ENCODE measurements around the gene NIPA2.
"Not testable (repeated sequence)": the region's sequence is repeated elsewhere in the genome, so short reads cannot be mapped to it uniquely, and the experiment has no call there.

NIPA2 gene

DNA sequence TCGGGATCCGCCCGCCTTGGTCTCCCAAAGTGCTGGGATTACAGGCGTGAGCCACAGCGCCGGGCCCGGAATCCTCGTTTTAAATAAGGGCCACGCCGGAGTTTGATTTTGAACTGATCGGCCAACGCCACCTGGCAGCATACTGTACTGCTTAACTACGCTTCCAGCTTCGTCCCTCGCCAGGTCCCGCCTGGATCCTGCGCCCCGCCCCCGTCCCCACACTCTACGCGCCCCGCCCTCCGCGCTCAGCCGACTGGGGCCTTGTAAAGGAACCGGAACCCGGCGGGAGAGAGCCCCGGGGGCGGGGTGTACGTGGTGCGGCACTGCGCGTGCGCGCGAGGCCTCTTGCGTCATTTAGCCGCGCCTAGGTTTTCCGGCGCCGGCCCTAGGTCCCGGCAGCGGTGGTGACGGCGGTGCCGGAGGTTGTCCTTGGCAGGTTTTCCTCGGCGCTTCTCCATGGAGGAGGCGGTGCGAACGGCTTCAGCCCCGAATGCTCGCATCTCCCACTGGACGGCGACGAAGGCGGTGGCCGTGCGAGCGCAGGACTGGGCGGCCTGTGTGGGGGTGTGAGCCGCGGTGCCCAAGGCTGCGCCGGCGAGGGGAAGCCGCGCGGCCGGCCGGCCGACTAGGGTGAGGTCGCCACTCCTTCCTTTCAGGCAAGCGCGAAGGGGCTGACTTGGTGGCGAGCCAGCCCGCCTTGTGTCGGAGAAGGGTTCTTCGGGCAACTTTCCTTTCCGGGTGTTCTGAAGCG, at the start of gene NIPA2:
TSS of gene NIPA2 (plus strand) at position 375 of the 751 bp plus-strand sequence. CDS start 13,066 bp downstream, outside the sequence.
- DNase-seq, result peak; percentile 98

DNA sequence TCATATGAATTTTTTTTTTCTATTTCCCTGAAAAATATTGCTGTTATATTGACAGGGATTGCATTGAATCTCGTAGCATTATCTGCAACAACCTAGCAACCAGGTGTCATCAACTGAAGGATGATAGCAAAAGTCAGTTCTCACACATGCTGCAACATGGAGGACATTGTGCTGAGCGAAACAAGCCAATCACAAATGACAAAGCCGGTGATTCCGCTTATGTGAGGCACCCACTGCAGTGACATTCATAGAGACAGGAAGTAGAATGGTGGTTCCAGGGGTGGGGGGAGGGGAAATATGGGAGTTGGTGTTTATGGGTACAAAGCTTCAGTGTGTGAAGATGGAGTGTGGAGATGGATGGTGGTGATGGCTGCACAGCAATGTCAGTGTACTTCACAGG, 44.4 kb upstream of the NIPA2 start:
- DNase-seq, result no peak

GRCh38 chr15:22794621-22795167, 43.8 kb upstream of the NIPA2 start:
- no peak for DNase-seq

DNA sequence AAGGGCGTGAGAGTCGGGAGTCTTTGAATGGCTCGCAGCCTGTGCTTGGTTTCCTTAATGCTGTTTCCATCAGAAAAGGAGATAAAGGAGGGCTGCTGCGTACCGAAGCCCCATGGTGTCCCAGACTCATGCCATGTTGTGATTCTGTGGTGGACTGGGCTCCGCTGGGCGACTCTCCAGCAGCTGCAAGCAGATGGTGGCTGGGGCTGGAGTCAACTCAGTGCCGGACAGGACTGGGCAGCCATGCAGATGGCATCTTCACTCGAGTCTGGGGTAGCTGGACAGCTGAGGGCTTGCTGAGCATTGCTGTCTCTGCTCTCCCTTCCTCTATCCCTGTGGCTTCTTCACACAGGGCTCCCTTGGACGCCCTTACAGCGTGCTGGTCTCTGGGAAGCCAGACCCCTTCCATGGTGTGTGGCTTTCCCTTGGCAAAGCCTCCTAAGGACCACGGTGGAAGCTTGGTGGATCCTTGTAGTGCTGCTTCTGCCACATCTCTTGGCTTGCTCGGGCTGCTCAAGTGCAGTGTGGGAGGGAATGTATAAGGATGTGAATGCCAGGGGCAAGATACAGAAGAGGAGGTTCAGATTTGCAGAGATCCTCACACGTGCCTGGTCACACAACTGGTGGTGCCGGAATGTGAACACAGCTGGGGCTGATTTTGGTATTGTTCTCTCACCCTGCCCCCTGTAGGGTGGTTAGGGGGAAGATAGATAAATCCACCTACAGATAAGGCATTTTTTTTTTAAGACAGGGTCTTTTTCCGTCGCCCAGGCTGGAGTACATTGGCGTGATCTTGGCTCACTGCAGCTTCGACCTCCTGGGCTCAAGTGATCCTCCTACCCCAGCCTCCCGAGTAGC, 43.0 kb upstream of the NIPA2 start:
- DNase-seq, result no peak

DNA sequence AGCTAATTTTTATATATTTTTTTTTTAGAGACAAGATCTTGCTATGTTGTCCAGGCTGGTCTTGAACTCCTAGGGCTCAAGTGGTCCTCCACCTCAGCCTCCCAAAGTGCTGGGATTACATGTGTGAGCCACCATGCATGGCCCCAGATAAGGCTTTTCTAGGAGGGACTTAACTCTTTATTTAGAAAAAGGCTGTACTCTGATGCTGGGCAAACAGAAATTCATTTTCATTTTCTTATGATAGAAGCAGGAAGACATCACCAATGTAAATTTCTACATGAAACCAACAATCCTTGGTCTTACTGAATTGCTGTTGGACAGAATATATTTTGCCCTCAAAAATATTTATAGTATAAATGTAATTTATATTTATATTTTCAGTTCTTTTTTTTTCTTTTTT, 42.4 kb upstream of the NIPA2 start:
- DNase-seq, result no peak

- DNase-seq, result no peak
These were observed 38.6 kb upstream of the NIPA2 start for GRCh38 chr15:22799902-22800301.

DNA sequence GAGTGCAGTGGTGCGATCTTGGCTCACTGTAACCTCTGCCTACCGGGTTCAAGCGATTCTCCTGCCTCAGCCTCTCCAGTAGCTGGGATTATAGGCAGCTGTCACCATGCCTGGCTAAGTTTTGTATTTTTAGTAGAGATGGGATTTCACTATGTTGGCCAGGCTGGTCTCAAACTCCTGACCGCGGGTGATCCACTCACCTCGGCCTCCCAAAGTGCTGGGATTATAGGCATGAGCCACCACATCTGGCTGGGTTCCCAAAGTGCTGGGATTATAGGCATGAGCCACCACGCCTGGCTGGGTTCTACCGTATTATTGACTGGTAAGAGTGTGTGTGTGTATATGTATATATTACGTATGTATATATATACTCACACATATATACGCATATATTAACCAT, 35.5 kb upstream of the NIPA2 start:
- DNase-seq, result not testable (repeated sequence)

- no peak for DNase-seq
These were observed 32.3 kb upstream of the NIPA2 start for GRCh38 chr15:22806156-22806555.

GRCh38 chr15:22806664-22807063, 31.8 kb upstream of the NIPA2 start:
- no peak for DNase-seq

DNA sequence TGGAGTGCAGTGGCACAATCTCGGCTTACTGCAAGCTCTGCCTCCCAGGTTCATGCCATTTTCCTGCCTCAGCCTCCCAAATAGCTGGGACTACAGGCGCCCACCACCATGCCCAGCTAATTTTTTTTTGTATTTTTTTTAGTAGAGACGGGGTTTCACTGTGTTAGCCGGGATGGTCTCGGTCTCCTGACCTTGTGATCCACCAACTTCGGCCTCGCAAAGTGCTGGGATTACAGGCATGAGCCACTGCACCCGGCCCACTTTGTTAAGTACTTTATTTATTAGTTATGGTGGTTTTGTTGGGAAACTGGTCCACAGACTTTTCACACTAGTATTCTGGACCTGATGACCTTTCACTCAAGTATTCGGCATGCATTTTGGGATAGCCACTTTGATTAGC, 30.6 kb upstream of the NIPA2 start:
- DNase-seq, result not testable (repeated sequence)

- no peak for DNase-seq
These were observed 30.2 kb upstream of the NIPA2 start for GRCh38 chr15:22808240-22808639.

DNA sequence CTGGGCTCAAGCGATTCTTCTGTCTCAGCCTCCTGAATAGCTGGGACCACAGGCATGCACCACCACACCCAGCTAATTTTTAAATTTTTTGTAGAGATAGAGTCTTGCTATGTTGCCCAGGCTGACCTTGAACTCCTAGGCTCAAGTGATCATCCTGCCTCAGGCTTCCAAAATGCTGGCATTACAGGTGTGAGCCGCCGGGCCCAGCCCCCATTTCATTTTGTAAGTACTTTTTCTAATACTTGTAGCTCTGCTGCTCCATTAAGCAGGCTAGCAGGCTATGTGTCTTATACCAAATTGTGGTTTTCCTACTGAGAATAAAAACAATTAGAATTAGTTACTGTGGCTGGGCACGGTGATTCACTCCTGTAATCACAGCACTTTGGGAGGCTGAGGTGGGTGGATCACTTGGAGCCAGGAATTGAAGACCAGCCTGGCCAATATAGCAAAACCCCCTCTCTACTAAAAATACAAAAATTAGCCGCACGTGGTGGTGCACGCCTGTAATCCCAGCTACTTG, 29.6 kb upstream of the NIPA2 start:
- no peak for DNase-seq

DNA sequence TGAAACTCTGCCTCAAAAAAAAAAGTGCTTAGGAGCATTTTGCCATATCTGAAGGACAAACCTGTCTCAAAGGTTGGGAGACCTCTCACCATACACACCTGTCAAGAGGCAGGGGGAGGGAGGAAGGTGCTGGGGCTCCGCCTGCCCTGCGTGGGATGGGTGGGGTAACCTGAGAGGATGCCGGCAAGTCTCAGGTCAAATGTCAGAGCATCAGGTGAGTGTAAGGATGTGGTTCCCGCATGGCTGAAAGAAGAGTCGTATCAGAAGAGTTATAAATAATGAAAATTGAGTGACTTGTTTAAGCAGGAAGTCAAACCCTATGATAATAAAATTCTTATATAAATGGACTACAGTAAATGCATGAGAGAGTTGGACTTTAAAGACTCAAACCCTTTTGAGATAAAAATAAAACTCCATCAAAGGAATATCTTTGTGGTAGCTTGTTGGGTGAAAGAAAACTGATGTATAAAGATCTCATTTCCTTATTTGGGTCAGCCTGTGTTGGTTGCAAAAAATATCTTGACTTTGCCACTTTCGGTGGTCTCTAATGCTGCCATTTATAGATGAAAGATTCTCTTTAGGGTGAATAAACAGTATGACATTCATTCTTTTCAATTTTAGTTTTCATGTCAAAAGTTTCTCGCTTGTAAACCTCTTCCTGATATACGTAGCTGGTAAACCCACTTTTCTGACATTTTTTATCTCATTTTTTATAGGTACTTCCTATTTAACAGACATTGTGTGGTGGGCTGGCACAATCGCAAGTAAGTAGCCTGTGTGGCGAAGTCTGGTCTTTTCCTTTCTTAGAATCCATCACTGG, 28.2 kb upstream of the NIPA2 start:
- no peak for DNase-seq

DNA sequence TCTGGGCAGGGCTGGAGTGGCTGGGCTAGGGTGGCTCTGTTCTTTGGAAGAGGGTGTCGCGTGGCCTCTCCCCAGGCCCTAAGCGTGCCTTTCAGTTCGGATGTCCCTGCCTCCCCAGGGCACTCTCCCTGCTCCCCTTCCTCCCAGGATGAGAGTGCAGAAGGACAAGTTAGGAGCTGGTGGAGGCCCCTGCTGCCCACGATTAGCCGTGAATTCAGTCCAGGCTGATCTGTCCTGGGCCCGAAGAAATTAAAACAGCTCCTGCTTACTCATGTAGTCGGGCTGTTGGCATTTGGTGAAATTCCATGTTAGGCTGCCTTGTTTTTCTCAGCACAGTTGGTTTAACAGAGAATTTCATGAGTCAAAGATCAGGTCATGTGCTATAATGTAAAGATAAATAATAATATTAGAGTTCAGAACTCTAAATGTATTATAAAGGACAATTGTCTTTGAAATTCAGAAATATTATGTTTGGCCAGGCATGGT, 27.6 kb upstream of the NIPA2 start:
- DNase-seq, result no peak

DNA sequence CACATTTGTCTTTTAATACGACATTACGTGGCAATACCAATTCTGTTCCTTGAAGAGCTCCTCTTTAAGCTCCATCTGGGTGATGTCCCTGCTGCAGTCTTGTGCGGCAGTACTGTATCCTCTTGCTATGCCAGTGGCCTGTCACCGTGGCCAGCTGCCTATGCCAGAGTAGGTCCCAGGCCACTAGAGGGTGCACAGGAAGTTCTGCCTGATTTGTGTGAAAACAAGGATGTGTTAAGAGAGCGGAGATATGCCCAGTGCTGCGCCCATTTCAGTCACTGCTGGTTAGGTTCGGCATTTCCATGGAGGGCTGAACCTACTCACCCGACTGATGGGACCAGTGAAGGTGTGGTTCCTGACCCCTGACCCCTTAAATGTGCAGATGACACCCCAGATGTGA, 26.8 kb upstream of the NIPA2 start:
- DNase-seq, result peak; percentile 15

DNA sequence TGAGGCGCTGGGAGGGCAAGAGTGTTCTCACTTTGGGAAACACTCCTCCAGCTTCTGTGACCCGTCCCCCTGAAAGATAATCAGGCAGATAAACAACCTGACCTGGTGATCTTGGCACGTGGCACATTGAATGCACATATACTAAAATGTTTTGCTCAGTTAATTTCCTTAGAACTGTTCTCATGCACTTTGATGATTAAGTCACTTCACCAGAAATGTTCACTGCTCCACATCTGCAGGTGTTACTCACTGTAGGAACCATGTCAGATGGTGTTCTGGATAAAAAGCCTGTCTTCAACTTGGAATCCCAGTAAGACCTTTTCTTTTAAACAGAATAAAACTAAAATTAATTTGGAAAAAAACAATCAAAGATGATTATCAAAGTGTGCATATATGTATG, 24.6 kb upstream of the NIPA2 start:
- no peak for DNase-seq

- DNase-seq, result no peak
These were observed 22.7 kb upstream of the NIPA2 start for GRCh38 chr15:22815766-22816165.

DNA sequence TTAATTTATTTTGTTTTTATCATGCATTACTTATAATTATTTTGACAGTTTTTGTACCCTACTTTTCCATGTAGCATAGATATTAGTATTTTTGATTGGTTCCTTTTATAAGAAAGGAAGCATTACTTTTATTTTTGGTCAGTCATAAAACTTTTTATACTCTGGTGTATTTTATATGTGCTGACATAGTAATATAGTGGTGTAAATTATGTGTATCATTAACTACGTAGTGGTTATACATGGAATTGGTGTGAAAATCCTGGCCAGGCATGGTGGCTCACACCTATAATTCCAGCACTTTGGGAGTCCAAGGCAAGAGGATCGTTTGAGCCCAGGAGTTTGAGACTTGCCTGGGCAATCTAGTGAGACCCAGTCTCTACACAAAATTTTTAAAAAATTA, 18.8 kb upstream of the NIPA2 start:
- no peak for DNase-seq

- no peak for DNase-seq
These were observed 14.9 kb upstream of the NIPA2 start for GRCh38 chr15:22823495-22824128.

GRCh38 chr15:22827125-22827524, 11.3 kb upstream of the NIPA2 start:
- no peak for DNase-seq

GRCh38 chr15:22831473-22831872, 7.0 kb upstream of the NIPA2 start:
- peak; percentile 24 for DNase-seq

DNA sequence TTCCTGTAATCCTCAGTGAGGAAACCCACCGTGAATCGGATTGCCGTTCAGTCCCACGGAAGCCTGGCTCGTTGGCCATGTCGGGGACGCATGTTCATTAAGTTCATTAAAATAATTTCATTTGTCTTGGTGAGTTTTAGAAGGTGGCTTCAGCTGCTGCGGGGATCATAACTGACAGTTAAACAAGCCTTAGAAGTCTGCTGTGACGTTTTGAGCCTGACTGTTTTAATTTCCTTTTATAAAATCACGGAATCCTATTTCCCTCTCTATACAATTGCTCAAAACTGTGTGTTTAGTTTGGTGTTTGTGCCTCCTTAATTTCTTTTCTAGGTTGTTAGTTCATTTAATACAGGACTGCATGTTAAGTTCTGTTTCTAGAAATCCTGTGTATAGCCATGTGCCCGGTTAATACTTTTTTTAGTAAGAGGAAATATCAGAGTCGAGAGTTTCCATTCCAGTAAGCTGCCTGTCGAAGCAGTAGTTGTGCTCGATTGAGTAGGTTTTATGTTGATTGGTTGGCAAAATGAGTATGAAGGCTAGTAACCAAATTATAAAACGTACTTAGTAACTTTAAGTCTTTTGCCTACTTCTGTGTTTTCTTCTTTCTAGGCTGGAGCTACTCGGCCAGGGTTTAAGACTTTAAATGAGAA, 705 bp downstream of the NIPA2 start:
- DNase-seq, result no peak

Data from fibroblast of skin of right biceps (primary cell).